Activated CD4-positive, CD25-positive, alpha-beta regulatory T cell (primary cell): ENCODE data around the gene EXOC4.
"Not testable (repeated sequence)": the region's sequence is repeated elsewhere in the genome, so short reads cannot be mapped to it uniquely, and the experiment has no call there.

Source experiments
- DNase-seq, 4 experiments: peaks; one replicate each; lab custom pipeline; 2025; lab: John Stamatoyannopoulos, UW

Gene EXOC4

GRCh38 chr7:133252858-133253518, at the start of gene EXOC4:
EXOC4 (plus strand) TSS chr7:133253078.
- DNase-seq: peak; percentile 65 to 78 (median 72)

GRCh38 chr7:133203490-133203889, 49.4 kb upstream of the EXOC4 start:
- no peak for DNase-seq

- no peak for DNase-seq
These were observed 45.2 kb upstream of the EXOC4 start for GRCh38 chr7:133207687-133208086.

- not testable (repeated sequence) for DNase-seq
These were observed 42.1 kb upstream of the EXOC4 start for GRCh38 chr7:133210817-133211216.

- not testable (repeated sequence) for DNase-seq
These were observed 39.1 kb upstream of the EXOC4 start for GRCh38 chr7:133213772-133214171.

GRCh38 chr7:133217773-133218172, 35.1 kb upstream of the EXOC4 start:
- DNase-seq: no peak

- peak in 2 of 4 experiments; percentile 6 to 37 for DNase-seq
These were observed 22.2 kb upstream of the EXOC4 start for GRCh38 chr7:133230591-133231194.

- no peak for DNase-seq
These were observed 19.7 kb upstream of the EXOC4 start for GRCh38 chr7:133233142-133233541.

- DNase-seq: no peak
These were observed 17.7 kb upstream of the EXOC4 start for GRCh38 chr7:133234961-133235875.

GRCh38 chr7:133237545-133237944, 15.3 kb upstream of the EXOC4 start:
- no peak for DNase-seq

- DNase-seq: no peak
These were observed 12.6 kb upstream of the EXOC4 start for GRCh38 chr7:133240302-133240701.

- DNase-seq: no peak
These were observed 6.3 kb upstream of the EXOC4 start for GRCh38 chr7:133246558-133246957.

GRCh38 chr7:133248901-133249300, 4.0 kb upstream of the EXOC4 start:
- no peak for DNase-seq

GRCh38 chr7:133252506-133252857, 396 bp upstream of the EXOC4 start:
- DNase-seq: no peak

- DNase-seq: no peak
These were observed 619 bp downstream of the EXOC4 start for GRCh38 chr7:133253519-133253875.

- DNase-seq: no peak
These were observed 2.6 kb downstream of the EXOC4 start for GRCh38 chr7:133255486-133255885.

- DNase-seq: no peak
These were observed 5.3 kb downstream of the EXOC4 start for GRCh38 chr7:133258174-133258573.

GRCh38 chr7:133265821-133266220, 12.9 kb downstream of the EXOC4 start:
- no peak for DNase-seq

- DNase-seq: no peak
These were observed 15.5 kb downstream of the EXOC4 start for GRCh38 chr7:133268355-133268754.

GRCh38 chr7:133272336-133272735, 19.5 kb downstream of the EXOC4 start:
- DNase-seq: no peak

GRCh38 chr7:133273227-133273626, 20.3 kb downstream of the EXOC4 start:
- DNase-seq: no peak

GRCh38 chr7:133274265-133274664, 21.4 kb downstream of the EXOC4 start:
- DNase-seq: no peak

- no peak for DNase-seq
These were observed 22.1 kb downstream of the EXOC4 start for GRCh38 chr7:133275008-133275407.
